Astrocyte (in vitro differentiated cells and primary cell): ENCODE results near the gene MLXIP. TPM values are rescaled to one million over a fixed set of nuclear protein-coding genes. Genes with fewer than 3 reads are reported as not detected.

Experiments
- DNase-seq: peaks from one replicate; pipeline ENCODE4 v3.0.0-alpha.2; 2010; ENCODE audit warnings: low read depth
- FAIRE-seq: peaks from 2 replicates; lab custom pipeline; 2011; peaks lifted over from hg19 to GRCh38; lab: Jason Lieb, UNC
- H2AFZ ChIP-seq: 2 replicates; pipeline ENCODE4 v1.6.0; 2012; ENCODE audit warnings: low read depth, low read length, inconsistent platforms
- H3K27ac ChIP-seq: 2 replicates; pipeline ENCODE4 v1.5.1; 2011; ENCODE audit warnings: low read depth, low read length, inconsistent platforms
- H3K27me3 ChIP-seq: 2 replicates; pipeline ENCODE4 v1.6.0; 2011; ENCODE audit warnings: low read length, inconsistent platforms; ENCODE audit not compliant: insufficient read depth
- H3K36me3 ChIP-seq: 2 replicates; pipeline ENCODE4 v1.5.1; 2011; ENCODE audit warnings: low read length, inconsistent platforms; ENCODE audit not compliant: insufficient read depth
- H3K4me1 ChIP-seq: 2 replicates; pipeline ENCODE4 v1.5.1; 2011; ENCODE audit warnings: low read length, inconsistent platforms; ENCODE audit not compliant: insufficient read depth
- H3K4me2 ChIP-seq: 2 replicates; pipeline ENCODE4 v1.6.0; 2012; ENCODE audit warnings: low read length, inconsistent platforms
- H3K4me3 ChIP-seq: 2 replicates; pipeline ENCODE4 v1.5.1; 2011; ENCODE audit warnings: low read depth, mild to moderate bottlenecking, low read length, inconsistent platforms; ENCODE audit not compliant: insufficient read depth
- H3K79me2 ChIP-seq: 2 replicates; pipeline ENCODE4 v1.6.0; 2012; ENCODE audit warnings: mild to moderate bottlenecking, low read length, inconsistent platforms; ENCODE audit not compliant: insufficient read depth
- H3K9ac ChIP-seq: 2 replicates; pipeline ENCODE4 v1.6.0; 2012; ENCODE audit warnings: mild to moderate bottlenecking, low read length, inconsistent platforms
- H3K9me3 ChIP-seq: 2 replicates; pipeline ENCODE4 v1.5.1; 2012; ENCODE audit warnings: low read depth, mild to moderate bottlenecking, low read length, inconsistent platforms; ENCODE audit not compliant: insufficient read depth
- H4K20me1 ChIP-seq: 2 replicates; pipeline ENCODE4 v1.6.0; 2012; ENCODE audit warnings: low read length, inconsistent platforms; ENCODE audit not compliant: insufficient read depth
- H3K27ac Mint-ChIP-seq: one replicate; pipeline ENCODE4 v1.8.0; 2021; ENCODE audit warnings: mild to moderate bottlenecking, mixed read lengths; ENCODE audit not compliant: unreplicated experiment
- H3K27me3 Mint-ChIP-seq: one replicate; pipeline ENCODE4 v1.8.0; 2021; ENCODE audit warnings: low read depth, mixed read lengths; ENCODE audit not compliant: unreplicated experiment
- H3K36me3 Mint-ChIP-seq: one replicate; pipeline ENCODE4 v1.8.0; 2021; ENCODE audit warnings: low read depth, mixed read lengths; ENCODE audit not compliant: unreplicated experiment
- H3K4me1 Mint-ChIP-seq: one replicate; pipeline ENCODE4 v1.8.0; 2021; ENCODE audit warnings: low read depth, mixed read lengths; ENCODE audit not compliant: unreplicated experiment
- H3K4me3 Mint-ChIP-seq: one replicate; pipeline ENCODE4 v1.8.0; 2021; ENCODE audit warnings: mild to moderate bottlenecking, moderate library complexity, mixed read lengths; ENCODE audit not compliant: unreplicated experiment
- H3K9me3 Mint-ChIP-seq: one replicate; pipeline ENCODE4 v1.8.0; 2021; ENCODE audit warnings: mild to moderate bottlenecking, mixed read lengths; ENCODE audit not compliant: unreplicated experiment
- CTCF ChIP-seq: IDR thresholded peaks from 2 replicates; pipeline ENCODE4 v1.5.1; 2011; ENCODE audit warnings: low read depth, mild to moderate bottlenecking, inconsistent platforms, low read length, moderate library complexity; ENCODE audit not compliant: insufficient read depth
- EZH2 ChIP-seq: IDR thresholded peaks from 2 replicates; pipeline ENCODE4 v1.6.1; 2012; ENCODE audit warnings: mild to moderate bottlenecking, low read length, inconsistent platforms; ENCODE audit not compliant: insufficient read depth
- total RNA-seq: library from RNA; stranded (reverse); gene quantifications from 2 replicates; pipeline ENCODE4 v1.2.1, GENCODE V29; 2021

Gene MLXIP
- total RNA-seq, 1 donor from 2014 or later, result 62.5 TPM

- Mint-ChIP-seq H3K36me3 (peaks cover 33% of the 10 kb centered on the region), H3K9me3 (no peaks in the 10 kb centered on the region), H3K4me1 (no peaks in the 10 kb centered on the region), H3K27me3 (no peaks in the 10 kb centered on the region), H3K4me3 (no peak overlapping the region), H3K27ac (no peak overlapping the region)
- Histone ChIP-seq H3K27ac (no peak overlapping the region), H3K79me2 (no peaks in the 10 kb centered on the region), H3K27me3 (no peaks in the 10 kb centered on the region), H3K9ac (no peak overlapping the region), H3K36me3 (peaks cover 10% of the 10 kb centered on the region), H3K9me3 (no peaks in the 10 kb centered on the region), H3K4me2 (no peak overlapping the region), H3K4me1 (no peaks in the 10 kb centered on the region), H4K20me1 (no peaks in the 10 kb centered on the region), H2AFZ (no peak overlapping the region), H3K4me3 (no peak overlapping the region)
- TF ChIP-seq CTCF, result no peak
- no peak for TF ChIP-seq EZH2
- DNase-seq, result no peak
- FAIRE-seq, result no peak
These were observed 61.4 kb downstream of the MLXIP start for GRCh38 chr12:122139941-122140340.

- Histone ChIP-seq H3K36me3 (peaks cover 7% of the 10 kb centered on the region), H3K4me3 (no peak overlapping the region), H3K27ac (no peak overlapping the region), H3K27me3 (no peaks in the 10 kb centered on the region), H3K4me2 (no peak overlapping the region), H3K4me1 (no peaks in the 10 kb centered on the region), H2AFZ (no peak overlapping the region), H3K9ac (no peak overlapping the region), H4K20me1 (no peaks in the 10 kb centered on the region), H3K9me3 (no peaks in the 10 kb centered on the region), H3K79me2 (no peaks in the 10 kb centered on the region)
- Mint-ChIP-seq H3K36me3 (peaks cover 32% of the 10 kb centered on the region), H3K4me1 (no peaks in the 10 kb centered on the region), H3K4me3 (no peak overlapping the region), H3K9me3 (no peaks in the 10 kb centered on the region), H3K27ac (peak overlapping the region; percentile 47), H3K27me3 (no peaks in the 10 kb centered on the region)
- no peak for FAIRE-seq
- TF ChIP-seq CTCF (no peak), EZH2 (no peak)
- no peak for DNase-seq
These were observed 62.1 kb downstream of the MLXIP start for GRCh38 chr12:122140467-122141257.
